PC-3 (cell line): ENCODE data around the gene RASSF5.

Experiments
- EZH2 ChIP-seq: fragments of 300-600 bp; sonication (generic); IDR thresholded peaks from one replicate; pipeline ENCODE4 v1.6.1; 2017; ENCODE audit warnings: antibody characterized with exemption, mild to moderate bottlenecking, low read length; ENCODE audit not compliant: unreplicated experiment
- EZH2phosphoT487 ChIP-seq: fragments of 300-600 bp; sonication (generic); IDR thresholded peaks from 2 replicates; pipeline ENCODE4 v1.6.1; 2018; ENCODE audit warnings: mild to moderate bottlenecking, antibody characterized with exemption, low read length, borderline replicate concordance
- TF ChIP-seq, protein P1 (sequence below): fragments of 300-600 bp; sonication (generic); conservative IDR thresholded peaks from 2 replicates; pipeline ENCODE4 v1.5.1; 2017; ENCODE audit warnings: antibody characterized with exemption, low read depth, mild to moderate bottlenecking, low read length

DNA sequence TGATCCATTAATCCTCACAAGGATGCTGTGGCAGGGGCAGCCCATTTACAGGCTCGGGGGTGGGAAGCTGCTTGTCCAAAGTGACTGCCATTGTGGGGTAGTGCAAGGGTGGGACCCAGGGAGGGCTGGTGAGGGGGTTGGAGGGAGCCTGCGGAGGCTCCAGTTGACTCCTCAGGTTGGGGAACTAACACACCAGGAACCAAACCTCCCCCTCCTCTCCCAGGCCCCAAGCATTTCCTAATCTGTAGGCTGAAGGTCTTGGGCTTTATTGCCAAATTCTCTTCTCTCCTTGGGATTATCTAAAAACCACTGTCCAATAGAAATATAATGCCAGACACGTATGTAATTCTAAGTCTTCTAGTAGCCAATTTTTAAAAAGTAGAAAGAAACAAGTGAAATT is 18.9 kb upstream of the RASSF5 start:
- TF ChIP-seq, protein P1, sequence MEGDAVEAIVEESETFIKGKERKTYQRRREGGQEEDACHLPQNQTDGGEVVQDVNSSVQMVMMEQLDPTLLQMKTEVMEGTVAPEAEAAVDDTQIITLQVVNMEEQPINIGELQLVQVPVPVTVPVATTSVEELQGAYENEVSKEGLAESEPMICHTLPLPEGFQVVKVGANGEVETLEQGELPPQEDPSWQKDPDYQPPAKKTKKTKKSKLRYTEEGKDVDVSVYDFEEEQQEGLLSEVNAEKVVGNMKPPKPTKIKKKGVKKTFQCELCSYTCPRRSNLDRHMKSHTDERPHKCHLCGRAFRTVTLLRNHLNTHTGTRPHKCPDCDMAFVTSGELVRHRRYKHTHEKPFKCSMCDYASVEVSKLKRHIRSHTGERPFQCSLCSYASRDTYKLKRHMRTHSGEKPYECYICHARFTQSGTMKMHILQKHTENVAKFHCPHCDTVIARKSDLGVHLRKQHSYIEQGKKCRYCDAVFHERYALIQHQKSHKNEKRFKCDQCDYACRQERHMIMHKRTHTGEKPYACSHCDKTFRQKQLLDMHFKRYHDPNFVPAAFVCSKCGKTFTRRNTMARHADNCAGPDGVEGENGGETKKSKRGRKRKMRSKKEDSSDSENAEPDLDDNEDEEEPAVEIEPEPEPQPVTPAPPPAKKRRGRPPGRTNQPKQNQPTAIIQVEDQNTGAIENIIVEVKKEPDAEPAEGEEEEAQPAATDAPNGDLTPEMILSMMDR = no peak
- TF ChIP-seq EZH2 (no peak), EZH2phosphoT487 (no peak)
